ENCODE results near the gene MAMDC4.
"Not testable (repeated sequence)": the region's sequence is repeated elsewhere in the genome, so short reads cannot be mapped to it uniquely, and the experiment has no call there.

The MAMDC4 gene

GRCh38 chr9:136851941-136852663 lies at the start of gene MAMDC4:
TSS of gene MAMDC4 (plus strand) at chr9:136852346. CDS start at chr9:136852417, 71 bp downstream.
- DNase-seq = no peak

GRCh38 chr9:136803009-136803550 lies 49.1 kb upstream of the MAMDC4 start:
- not testable (repeated sequence) for DNase-seq

DNA sequence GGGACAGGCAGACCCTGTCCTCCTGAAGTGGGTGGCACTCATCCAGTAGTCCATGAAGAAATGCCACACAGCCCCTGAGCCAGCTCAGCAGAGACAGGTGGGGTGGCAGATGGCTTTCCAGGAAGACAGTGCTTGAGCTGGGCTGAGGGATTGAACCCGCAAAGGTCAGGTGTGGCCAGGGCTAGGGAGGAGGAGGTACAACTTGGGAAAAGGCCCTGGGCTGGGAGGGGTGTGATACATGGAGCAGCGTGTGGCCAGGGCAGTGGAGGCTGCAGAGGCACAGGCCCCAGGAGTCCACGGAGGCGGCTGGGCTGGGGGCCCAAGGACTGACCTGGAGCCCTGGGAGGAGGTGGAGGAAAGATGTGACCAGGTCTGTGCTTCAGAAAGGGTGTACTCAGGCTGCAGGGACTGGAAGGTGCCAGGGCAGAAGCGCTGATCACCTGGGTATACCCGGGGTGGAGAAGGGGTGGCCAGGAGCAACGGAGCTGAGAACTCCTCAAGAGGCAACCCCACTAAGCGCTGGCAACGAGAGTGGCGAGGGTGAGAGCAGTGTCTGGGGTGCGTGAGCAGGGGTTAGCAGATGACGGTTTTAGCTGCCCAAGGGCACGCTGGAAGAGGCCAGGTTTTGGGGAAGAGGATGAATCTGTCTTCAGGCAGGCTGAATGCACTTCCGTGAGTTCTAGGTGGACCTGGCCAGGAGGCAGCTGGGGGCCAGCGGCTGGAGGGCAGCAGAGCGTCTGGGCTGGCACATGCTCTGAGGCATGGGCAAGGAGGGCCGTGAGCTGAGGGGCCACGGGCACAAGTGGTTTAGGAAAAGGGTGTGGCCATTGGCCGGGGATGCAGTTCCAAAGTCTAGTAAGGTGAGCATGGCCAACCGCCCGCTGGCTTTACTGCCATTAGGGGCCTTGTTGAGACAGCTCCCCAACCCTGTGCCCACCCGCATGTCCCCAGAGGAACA lies 48.3 kb upstream of the MAMDC4 start:
- no peak for DNase-seq

DNA sequence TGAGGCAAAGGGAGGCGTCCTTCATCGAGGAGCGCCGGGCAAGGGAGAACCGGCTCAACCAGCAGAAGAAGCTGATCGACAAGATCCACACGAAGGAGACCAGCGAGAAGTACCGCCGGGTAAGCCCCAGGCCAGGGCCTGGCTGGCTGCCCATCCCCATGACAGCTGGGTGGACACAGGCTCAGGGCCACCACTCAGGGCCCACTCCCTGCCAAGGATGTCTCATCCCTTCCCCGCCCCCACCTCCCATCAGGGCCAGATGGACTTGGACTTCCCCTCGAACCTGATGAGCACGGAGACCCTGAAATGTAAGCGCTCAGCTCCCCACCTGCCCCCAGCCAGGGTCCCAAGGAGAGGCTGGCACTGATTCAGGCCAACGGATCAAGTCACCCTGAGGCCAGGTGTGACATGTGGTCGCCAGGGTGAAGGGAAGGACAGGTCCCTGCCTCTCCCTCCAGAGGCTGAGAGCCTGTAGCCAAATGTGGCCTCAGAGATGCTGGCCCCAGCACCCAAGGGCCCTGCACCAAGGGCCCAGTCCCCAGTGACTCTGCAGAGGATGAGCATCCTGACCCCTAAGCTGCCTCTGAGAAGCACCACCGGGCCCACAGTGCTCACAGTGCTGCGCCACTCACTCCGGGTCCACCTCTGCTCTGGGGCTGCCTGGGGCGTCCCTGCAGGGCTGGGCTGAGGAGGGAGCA lies 47.5 kb upstream of the MAMDC4 start:
- no peak for DNase-seq

GRCh38 chr9:136805207-136805740 lies 46.9 kb upstream of the MAMDC4 start:
- DNase-seq = no peak

- no peak for DNase-seq
Measured at GRCh38 chr9:136806067-136806466, 46.1 kb upstream of the MAMDC4 start.

DNA sequence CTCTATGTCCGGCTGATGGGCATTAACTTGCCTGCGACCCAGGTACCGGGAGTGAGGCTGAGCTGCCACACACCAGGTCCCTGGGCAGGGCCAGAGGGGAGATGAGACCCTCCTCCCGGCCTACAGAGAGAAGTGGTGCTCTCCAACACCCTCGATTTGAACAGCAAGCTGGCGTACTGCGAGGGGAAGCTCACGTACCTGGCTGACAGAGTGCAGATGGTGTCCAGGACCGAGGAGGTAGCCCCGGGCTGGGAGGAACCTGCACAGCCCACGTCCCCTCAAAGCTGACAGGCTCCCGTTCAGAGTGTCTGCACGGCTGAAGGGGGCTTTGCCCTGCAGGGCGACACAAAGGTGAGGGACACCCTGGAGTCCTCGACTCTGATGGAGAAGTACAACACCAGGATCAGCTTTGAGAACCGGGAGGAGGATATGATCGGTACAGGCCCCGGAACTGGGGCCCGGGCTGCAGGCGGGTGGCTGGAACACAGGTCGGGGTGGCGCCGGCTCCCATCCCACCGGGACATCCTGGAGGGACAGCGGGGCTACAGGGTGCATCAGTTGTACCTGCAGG lies 45.4 kb upstream of the MAMDC4 start:
- DNase-seq = no peak

- peak; percentile 74 to 81 for DNase-seq
Measured at GRCh38 chr9:136807281-136808074, 44.7 kb upstream of the MAMDC4 start, which contains the start of gene RABL6. TSS of gene RABL6 (plus strand) at chr9:136807948. CDS start at chr9:136808197, 249 bp downstream.

GRCh38 chr9:136808075-136808805 lies 43.9 kb upstream of the MAMDC4 start:
- DNase-seq = peak in 1 of 2 donors; percentile 17

DNA sequence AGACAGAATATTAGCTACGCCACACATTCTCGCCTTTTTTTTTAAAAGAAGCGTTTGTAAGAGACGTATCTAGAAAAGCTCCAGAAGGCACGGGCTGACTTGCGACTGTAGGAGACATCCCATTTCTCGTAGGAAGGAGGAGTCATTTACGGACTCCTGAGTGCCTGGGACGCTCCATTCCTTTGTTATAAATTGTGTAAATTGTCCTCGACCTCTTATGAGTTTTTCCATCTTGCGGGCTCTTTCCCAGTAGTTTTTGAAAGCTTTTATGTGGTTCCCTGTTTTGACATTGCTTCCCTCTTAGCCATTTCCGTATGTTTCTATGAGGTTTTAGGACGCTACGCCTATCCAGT lies 43.4 kb upstream of the MAMDC4 start:
- no peak for DNase-seq

- no peak for DNase-seq
Measured at GRCh38 chr9:136814725-136815421, 37.3 kb upstream of the MAMDC4 start.

- DNase-seq = no peak
Measured at GRCh38 chr9:136815422-136815782, 36.7 kb upstream of the MAMDC4 start.

DNA sequence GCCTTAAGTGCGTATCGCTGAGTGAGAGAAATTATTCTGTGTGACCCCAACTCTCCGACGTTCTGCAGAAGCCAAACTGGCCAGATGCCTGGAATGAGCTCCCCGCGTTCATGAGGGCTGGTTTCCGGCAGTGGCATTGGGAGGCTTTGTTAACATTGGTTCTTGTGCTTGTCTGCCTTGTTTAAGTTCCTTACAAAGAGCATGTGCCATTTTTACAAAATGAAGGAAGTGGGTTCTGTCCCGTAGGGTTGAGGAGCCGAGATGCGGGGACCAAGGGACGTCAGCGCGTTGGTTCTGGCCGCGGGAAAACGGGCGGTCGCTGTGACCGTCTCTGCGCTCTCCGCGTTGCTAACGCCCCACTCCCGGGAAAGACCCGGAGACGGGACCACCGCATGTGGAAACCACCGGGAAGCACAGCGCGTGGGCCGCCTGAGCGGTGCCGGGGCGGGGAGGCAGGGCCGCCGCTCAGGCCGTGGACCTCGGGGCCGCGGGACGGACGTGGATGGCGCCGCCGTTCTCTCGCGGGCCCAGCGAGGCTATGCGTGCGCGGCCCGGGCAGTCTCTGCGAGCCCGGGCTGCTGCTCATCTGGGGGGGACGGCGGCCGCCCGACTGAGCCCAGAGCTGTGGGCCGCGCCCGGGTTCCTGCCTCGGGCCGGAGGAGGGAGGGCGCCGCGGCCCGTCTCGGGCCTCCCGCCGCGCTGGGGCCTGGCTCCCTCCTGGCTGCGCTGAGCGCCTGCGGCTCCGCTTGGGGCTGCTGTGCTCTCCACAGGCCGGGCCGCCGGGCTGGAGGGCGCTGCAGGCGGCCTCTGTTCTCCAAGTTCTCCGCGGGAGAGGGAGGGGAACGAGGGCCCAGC lies 30.9 kb upstream of the MAMDC4 start:
- DNase-seq = no peak

- no peak for DNase-seq
Measured at GRCh38 chr9:136821826-136822544, 30.2 kb upstream of the MAMDC4 start.

- DNase-seq = no peak
Measured at GRCh38 chr9:136823136-136824046, 28.8 kb upstream of the MAMDC4 start.

DNA sequence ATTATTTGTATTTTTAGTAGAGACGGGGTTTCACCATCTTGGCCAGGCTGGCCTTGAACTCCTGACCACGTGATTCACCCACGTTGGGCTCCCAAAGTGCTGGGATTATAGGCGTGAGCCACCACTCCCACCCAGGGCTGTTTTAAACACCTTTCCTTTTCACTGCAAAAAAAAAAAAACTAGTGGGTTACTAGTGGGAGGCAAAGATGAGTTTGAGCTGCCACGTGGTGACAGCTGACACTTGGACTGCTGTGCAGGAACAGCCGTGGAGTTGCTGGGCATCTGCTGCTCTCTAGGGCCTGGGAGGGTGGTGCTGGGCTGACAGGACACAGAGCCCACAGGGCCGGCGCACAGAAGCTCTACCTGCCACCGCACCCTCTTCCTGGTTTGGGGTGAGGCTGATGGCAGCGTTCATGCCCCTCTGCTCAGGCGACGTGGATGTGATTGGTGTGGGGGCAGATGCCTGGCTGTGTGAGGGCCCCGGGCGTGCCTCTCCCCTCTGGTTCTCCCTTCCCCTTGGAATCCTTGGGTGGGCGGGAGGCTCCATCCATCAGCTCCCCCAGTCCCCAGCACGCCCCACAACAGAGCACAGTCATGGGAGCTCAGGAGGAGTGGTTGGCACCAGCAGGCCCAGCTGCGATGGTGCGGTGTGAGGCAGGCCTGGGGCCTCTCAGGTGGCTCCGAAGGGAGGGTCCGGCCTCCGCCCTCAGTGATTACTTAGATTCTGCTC lies 27.5 kb upstream of the MAMDC4 start:
- DNase-seq = no peak

Measured in stimulated activated CD4-positive, alpha-beta T cell treated with anti-CD3 and anti-CD28 coated beads, Interleukin-2, amount 100 ng/mL, for 48 hours (primary cell).